Activated T-helper 9 cell treated with anti-CD3 and anti-CD28 coated beads, Interleukin-2, amount 50 U/mL, for 16 hours (primary cell): ENCODE measurements around the gene AVPI1.
"Not testable (repeated sequence)": the region's sequence is repeated elsewhere in the genome, so short reads cannot be mapped to it uniquely, and the experiment has no call there.

ENCODE experiments used
- DNase-seq: peaks from one replicate; pipeline ENCODE4 v3.0.0-alpha.2; 2020; ENCODE audit warnings: low read depth

AVPI1 gene

DNA sequence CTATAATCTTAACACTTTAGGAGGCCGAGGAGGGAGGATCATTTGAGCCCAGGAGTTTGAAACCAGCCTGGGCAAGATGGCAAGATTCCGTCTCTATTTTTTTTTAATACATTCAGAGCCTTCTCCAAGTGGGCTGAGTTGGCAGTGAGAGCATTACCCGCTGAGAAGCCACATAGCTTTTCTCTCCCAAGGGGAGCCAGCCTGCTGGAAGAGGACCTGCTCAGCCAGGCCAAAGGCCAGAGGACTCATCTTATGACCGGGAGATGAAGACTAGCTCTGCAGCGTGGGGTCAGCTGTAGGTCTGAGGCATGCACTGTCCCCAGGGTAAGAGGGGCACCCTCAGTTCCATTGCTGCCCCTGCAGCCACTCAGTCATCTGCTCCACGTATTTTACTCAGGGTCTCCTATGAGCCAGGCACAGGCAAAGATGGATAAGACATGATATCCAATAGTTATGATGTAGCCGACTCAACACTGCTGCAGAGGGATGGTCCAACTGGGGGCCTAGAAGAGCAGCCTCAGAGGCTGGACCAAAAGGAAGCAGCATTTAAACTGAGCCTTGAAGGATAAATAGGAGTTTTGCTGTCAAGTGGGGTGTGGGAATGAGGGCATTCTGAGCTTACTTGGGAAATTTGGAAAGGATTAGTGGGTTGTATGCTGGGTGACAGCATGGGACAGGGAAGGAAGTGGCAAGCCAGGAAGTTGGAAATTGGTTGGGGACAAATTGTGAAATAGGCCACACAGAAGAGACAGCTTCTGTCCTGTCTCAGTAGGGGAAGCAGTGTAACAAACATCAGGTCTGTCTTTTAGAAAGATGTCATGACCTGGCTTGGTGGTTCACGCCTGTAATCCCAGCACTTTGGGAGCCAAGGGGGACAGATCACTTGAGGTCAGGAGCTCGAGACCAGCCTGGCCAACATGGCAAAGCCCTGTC is 24.9 kb upstream of the AVPI1 start:
- no peak for DNase-seq

DNA sequence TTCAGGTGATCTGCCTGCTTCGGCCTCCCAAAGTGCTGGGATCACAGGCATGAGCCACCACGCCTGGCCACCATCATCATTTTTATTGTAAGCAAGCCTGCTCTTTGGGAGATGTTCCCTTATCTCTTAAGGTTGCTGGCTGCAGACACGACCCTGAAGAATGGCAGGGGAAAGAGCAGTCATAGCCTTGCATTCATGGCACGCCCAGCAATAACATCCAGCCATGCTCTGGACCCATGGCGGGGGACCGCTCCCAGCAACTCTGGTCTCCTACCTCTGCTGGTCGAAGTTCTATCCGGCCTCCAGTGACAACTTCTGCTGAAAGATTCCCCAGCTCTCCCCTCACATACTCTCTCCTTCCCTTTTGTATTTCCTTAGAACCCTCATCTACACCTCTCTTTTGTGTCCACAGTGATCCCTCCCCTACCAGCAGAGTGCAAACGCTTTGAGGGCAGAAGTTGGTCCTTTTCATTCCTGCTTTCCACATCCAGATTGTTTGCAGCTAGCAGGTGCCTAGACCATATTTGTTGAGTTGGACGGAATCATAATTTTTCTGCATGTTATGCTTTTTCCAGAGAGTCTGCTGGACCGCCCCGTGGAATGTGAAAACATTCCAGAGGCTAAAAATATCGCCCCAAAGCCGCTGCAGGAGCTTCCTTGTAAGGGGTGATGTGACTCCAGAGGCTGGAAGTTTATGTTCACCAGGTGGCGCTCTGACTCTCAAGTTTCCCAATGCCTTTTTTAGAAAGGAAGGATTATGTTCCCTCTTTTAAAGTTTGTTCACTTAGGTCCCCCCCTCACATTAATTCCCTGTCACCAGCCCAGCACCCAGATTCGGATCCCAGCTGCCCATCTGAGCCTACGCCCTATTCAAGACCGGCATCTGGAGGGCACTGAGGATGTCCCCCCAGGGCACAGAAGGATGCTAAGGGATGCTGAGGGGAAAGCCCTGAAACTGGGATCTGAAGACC is 22.2 kb upstream of the AVPI1 start:
- no peak for DNase-seq

DNA sequence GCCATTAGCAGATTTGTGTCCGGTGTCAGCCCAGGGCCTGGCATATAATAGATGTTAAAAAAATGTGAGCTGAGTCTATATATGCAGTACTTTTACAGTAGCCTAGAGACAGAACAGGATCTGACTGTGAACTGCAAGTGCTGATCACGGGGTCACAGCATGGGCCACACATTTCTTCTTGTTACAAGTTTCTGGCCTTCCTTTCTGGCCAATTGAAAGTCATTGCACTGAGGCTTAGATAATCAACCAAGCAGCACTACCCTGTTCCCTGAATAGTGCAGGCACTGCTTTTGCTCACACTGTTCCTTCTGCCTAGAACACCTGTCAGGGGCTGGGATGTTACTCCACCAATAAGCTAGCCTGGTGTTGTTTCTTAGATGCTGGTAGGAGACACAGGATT is 21.1 kb upstream of the AVPI1 start:
- DNase-seq: no peak

DNA sequence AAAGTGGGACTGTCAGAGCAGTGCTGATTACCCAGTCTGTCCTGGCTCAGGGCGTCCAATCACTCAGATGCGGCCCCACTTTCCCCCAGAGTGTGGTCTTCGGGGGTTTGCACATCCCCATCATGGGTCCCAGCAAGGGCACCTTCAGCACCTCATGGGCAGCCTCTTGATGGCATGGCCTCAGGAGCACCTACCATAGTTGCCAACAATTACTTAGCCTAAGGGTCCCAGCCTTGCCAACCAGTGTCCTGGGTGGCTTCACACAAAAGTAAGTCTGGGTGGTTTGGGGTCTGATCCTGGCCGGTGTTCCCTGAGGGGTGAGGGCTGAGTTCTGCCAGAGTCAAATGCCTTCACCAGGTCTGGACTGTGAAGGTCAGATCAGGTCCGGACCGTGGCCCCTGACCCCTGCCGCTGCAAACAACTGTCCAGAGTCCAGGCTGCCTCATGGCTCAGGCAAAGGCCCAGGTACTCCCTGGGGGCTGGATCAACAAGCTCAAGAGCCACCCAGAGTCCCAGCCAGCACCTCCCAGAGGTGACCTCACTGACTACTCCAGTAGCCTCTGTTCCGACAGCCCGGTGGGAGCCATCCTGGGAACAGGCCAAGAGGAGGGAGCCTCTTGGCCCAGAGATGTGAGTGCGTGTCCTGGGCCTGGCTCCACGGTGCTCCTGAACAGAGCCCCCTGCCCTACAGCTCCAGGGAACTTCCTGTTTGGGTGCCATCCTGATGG is 20.3 kb upstream of the AVPI1 start:
- DNase-seq: no peak

DNA sequence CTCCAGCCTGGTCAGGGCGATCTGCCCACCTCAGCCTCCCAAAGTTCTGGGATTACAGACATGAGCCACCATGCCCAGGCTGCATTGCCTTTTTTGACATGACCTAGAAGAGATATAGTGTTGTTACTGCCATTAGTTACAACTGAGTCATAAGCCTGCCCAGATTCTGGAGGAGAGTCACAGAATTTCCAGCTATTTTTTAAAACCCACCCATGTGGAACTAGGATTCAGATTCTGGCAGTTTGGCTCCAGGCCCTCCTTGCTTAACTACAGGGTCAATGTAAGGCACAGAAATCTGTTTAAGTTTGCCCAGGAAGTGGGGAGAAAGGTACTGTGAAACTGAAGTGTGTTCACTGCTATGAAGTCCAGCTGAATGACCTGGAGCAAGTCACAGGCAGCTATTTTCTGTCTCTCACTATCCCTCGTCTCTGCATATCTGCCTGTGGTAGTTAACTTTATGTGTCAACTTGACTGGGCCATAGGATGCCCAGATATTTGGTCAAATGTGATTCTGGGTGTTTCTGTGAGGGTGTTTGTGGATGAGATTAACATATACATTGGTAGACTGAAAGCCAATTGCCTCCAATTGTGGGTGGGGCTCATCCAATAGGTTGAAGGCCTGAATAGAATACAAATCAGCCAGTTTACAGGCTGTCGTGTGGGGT is 18.1 kb upstream of the AVPI1 start:
- no peak for DNase-seq

DNA sequence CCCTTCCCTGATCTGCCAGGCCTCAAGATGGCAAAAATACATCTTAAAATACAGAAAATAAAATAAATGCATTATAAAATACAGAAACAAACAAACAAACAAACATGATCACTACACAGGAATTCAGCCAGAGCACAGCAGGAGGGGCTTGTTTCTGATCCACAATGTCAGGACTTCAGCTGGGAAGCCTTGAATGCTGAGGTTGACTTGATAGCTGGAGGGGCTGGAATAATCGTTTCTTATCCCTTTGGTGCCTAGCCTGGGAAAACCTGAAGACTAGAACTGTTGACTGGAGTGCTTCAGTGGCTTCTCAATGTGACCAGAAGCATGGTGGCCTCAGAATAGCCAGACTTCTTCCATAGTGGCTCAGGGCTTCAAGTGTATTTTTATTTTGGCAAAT is 17.3 kb upstream of the AVPI1 start:
- DNase-seq: no peak

DNA sequence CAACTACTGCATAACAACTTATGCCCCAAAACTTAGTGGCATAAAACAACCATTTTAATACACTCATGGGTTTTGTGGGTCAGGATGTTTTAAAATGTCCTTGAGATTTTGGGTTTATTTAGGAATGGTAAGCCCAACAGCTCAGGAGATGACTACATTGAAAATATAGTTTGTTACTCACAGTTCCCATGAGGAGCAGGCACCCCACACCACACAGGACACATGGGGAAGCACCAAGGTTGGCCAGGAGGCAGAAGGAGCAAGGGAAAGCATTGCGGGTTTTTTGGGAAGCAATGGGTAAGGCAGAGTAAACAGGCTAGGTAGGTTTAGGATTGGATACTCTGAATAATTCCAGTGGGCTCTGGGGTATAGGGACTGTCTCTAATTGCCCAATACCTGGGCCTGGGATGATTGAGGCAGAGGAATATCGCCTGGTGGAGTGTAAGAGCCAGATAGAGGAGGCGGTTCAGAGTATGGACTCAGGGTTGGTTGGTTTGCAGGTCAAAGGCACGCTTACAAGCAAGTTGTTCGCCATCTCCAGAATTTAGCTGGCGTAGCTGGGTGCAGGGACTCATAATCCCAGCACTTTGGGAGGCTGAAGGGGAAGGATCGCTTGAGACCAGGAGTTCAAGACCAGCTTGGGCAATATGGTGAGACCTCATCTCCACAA is 16.5 kb upstream of the AVPI1 start:
- no peak for DNase-seq

DNA sequence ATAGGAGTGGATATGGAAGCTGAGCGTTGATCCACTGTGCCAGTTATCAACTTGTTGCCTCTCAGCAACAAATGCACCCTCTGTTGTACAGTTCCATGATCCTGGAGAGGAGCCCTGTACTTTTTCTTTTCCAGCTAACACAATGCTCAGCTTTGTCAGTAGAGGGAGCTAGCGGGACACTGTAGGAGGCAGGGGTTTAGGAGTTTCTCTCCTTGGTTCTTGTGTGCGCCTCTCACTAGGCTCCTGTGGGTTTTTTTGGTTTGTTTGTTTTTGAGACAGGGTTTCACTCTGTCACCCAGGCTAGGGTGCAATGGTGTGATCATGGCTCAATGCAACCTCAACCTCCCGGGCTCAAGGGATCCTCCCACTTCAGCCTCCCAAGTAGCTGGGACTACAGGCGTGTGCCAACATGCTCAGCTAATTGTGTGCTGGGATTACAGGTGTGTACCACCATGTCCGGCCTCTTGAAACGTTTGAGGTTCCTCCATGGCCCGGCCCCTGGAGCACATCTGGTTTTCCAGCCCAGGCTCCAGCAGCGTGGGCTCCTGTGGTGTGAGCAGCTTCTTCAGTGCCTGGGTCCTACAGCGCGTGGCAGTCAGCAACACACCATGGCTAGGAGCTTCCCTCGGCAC is 14.5 kb upstream of the AVPI1 start:
- no peak for DNase-seq

DNA sequence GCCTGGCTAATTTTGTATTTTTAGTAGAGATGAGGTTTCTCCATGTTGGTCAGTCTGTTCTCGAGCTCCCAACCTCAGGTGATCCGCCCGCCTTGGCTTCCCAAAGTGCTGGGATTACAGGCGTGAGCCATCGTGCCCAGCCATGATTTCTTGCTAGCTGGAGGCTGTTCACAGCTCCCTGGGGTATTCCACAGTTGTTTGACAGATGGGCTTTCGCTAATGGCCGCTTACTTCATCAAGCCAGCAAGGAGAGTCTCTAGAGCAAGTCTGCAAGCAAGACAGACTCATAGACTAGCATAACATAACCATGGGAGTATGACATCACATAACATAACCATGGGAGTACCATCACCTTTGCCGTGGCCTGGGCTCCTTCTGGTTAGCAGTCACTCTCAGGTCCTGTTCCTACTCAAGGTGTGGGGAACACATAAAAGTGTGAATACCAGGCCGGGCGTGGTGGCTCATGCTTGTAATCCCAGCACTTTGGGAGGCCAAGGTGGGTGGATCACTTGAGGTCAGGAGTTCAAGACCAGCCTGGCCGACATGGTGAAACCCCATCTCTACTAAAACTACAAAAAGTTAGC is 11.1 kb upstream of the AVPI1 start:
- not testable (repeated sequence) for DNase-seq

DNA sequence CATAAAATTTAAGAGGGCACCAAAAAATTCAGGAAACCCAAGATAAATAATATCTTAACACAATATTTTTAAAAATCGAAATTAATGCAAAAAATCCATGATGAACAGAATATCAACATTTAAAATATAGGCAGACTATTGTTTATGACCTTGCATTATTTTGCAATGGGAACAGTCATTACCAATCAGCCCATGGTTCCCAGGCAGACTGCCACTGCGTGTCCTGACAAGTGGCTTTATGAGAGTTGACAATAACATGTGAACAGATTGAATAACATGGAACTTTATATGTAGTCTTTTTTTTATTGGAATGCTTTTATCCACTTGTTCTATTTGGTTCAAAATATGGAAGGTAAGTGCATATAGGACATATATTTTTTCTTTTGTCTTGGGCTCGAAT is 3.1 kb upstream of the AVPI1 start:
- no peak for DNase-seq

DNA sequence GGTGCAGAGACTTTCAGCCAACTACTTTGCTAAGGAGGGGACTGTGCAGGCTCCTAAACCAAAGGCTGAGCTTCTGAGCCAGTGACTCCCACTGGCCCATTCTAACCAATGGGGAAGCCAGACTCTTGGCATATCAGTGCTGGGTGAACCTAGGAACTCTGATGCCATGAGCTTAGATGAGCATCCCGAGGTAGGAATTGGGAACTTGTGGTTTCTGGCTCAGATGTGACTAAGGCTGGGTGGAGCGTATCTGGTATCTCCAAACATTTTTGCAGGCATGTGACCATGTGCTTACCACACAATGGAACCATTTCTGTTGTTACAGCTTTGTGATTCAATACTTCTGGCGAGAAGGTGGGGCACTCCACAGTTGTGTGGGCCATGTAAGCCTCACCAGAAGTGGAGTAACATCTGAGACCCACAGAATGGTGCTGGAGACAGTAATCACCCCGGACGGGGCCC is 2.5 kb upstream of the AVPI1 start:
- DNase-seq: no peak

DNA sequence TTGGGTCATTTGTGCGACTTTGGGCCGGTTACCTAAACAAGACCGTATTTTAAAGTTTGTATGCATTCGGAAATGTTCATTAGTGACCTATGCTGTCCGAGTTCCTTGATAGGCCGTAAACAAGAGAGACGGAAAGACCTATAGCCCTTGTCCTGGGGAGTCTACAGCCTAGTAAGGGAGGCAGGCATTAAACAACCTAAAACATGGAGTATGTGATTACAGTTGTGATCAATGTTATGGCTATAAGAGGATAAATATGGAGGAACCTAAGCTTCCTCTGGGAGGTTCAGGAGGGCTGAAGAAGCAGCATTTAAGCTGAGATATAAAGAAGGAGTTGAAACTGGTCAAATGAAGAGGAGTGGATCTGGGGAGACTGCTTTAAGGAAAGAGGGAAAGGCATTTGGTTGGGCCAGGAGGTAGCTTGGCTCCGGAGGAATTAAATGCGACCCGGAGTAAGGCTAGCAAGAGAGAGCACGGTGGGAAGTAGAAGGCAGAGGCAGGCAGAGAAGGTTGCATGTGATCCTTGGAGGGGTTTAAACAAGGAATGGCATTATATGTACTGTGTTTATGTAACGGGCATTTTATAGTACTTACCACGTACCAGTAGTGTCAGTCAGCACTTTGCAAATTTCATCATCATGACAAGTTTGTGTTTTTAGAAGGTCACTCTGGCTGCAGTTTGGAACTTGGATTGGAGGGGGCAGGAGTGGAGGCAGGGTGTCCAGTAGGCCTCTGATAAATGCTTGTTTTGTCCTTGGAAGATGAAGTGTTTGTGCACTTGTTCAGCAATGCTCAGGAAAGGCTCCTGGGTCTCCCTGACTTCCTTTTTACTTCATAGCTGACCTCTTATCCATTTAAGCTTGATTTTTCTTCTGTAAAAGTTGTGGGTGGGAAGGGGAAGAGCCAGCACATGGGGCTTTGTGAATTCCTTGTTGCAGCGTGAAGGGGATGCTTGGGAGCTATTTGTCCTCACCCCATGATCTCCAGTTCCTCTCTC is 1.0 kb upstream of the AVPI1 start:
- no peak for DNase-seq

DNA sequence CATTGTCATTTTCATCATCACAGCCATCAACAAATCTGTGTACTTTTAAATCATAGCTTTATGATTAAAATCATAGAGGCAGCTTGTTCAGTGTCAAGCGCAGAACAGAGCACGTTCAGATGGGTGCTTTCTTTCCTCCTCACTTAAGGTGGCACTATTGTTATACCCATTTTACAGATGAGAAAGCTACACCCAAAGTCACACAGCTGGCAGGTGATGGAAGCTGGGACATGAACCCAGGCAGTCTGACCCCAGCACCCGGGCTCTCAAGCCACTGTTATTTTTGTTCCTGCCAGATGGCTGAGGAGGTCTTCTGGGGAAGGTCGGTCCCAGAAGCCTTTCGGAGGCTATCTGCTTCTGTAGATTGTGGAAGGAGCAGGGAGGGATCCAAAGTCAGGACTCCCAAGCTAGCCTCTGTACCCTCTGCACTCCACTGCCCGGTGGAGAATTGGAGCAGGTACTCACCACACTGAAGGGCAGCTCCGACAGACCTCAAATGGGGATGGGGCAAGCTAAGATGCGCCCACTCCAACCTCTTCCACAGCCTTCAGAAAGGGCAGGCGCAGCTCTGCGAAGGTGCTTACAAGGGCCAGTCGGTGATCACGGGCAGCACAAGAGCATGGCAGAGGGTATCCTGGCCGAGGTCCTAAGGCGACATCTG is 610 bp downstream of the AVPI1 start:
- no peak for DNase-seq

DNA sequence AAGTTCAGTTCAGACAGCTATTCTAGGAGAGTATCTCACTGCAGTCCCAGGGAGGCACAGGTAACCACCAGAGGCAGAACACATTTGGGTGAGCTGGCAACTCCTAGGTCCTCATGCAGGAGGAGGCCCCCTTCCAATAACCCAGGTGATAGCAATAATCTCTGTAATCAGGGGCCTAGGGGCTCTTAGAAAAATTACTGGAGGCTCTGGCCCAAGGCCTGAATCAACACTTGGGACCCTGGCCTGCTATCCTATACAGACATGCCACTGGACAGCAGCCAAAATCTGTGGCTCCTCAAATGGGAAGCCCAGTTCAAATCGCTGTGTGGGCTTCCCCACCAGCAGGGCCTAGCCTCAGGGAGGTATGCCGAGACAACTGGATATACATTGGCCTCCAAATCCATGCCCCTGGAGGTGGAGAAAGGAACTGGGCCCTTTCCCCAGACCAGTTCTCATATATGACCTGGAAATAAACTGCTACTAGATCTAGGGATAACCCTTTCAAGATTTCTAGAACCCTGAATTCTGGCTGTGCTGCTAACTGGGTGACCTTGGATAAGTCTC is 1.6 kb downstream of the AVPI1 start:
- no peak for DNase-seq

DNA sequence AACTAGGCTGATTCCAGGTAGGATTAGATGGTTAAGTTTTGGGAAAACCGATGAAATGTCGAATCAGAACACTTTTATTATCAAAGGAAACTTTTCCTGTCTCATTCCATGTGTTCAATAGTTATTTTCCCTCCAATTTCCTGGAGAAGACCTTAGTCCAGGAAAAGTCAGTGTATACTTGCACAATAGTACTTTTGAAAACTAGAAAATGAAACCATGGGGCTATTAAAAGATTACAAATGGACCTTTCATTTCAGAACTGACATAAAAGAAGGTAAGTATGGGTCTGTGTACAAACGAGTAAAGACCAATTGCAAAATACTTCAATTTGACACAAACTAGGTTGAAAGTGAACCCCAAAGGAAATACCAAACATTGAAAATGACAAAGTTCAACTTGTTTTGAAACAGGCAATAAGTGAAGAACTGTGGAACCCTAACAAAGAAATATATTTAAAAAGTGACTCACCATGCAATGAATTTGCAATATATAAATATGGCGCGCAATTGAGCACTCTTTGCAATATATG is 2.1 kb downstream of the AVPI1 start:
- no peak for DNase-seq

DNA sequence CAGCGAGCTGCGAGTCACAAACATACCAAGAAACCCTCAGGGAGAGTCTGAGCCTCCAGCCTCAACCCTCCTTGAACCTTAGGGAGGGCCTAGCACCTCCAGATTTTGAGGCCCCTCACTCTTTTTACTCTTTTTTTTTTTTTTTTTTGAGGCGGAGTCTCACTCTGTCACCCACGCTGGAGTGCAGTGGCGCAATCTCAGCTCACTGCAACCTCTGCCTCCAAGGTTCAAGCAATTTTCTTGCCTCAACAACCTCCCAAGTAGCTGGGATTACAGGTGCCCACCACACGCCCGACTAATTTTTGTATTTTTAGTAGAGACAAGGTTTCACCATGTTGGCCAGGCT is 2.7 kb downstream of the AVPI1 start:
- DNase-seq: not testable (repeated sequence)

DNA sequence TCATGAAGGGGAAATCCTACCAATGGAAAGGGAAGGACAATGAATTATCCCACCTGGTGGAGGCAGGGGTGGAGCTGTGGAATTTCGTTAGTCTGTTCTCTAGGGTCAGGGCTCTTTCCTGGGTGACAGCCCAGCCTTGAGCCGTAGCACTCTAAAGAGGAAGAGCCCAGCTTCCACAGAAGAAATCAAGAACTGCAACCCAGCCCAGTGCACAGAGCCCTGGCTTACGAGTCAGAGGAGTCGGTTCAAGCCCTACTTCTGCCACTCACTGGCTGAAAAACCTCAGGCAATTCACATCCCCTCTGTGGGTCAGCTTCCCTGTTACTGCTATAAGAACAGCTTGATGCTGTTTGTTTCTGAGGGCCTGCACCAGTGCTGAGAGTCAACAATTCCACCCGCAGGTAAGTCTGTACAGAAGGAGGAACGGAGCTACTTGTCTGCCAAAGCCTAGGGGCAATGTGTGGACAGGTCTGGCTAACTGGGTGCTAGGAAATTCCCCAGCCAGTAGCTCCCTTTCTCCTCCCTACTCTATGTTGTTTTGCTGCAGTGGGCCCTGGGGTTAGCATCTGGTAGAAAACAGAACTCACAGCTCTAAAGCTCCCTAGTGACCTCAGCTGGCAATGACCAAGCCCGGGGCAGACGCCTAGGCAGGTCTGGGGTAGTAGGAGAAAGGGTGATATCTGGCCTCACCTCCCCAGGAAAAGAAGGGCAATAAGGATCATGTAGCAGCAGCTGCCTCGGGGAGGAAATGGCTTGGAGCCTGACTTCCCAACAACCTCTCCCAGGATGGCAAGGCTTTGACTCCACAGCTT is 3.3 kb downstream of the AVPI1 start:
- no peak for DNase-seq
